Measurements from ENCODE around the gene SSR3.
"Not testable (repeated sequence)": the region's sequence is repeated elsewhere in the genome, so short reads cannot be mapped to it uniquely, and the experiment has no call there.

Gene SSR3

DNA sequence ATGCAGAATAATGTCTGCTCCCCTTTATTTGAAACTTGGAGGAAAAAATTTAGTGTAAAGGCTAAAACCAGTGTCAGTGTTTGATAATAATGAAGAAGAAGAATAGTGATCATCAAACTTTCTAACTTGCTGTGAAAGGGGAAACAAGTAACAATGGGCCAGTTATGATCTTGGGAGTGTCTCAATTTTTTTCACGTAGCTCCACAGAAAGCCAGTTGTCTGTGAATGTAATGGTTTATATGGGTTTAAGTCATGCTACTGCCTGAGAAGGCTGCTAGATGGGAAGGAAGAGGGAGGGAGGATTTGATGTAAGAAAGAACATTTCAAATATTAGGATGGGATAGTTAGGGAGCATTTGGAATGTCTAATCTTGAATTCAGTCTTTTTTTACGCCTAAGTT is 21.1 kb upstream of the SSR3 start:
- Histone ChIP-seq H3K79me2 (ENCODE audit: control insufficient read depth, insufficient read depth, low read length, unreplicated experiment) (no peaks in the 10 kb centered on the region), H2AFZ (ENCODE audit: low read length, unreplicated experiment) (no peak overlapping the region), H3K27me3 (ENCODE audit: insufficient read depth, low read length) (no peaks in the 10 kb centered on the region), H3K4me3 (ENCODE audit: low read depth, low read length) (no peak overlapping the region), H3K4me1 (ENCODE audit: control insufficient read depth, insufficient read depth, low read length, unreplicated experiment) (peaks cover 9% of the 10 kb centered on the region), H3K27ac (ENCODE audit: low read depth, low read length) (no peak overlapping the region), H3K36me3 (ENCODE audit: insufficient read depth, low read length) (no peaks in the 10 kb centered on the region)

GRCh38 chr3:156575641-156576040 is 20.7 kb upstream of the SSR3 start:
- H3K79me2 ChIP-seq (ENCODE audit: control insufficient read depth, insufficient read depth, low read length, unreplicated experiment), result no peaks in the 10 kb centered on the region
- peaks cover 9% of the 10 kb centered on the region for H3K4me1 ChIP-seq (ENCODE audit: control insufficient read depth, insufficient read depth, low read length, unreplicated experiment)
- H3K27me3 ChIP-seq (ENCODE audit: insufficient read depth, low read length), result no peaks in the 10 kb centered on the region
- no peak overlapping the region for H3K27ac ChIP-seq (ENCODE audit: low read depth, low read length)
- no peak overlapping the region for H2AFZ ChIP-seq (ENCODE audit: low read length, unreplicated experiment)
- no peaks in the 10 kb centered on the region for H3K36me3 ChIP-seq (ENCODE audit: insufficient read depth, low read length)
- no peak overlapping the region for H3K4me3 ChIP-seq (ENCODE audit: low read depth, low read length)

DNA sequence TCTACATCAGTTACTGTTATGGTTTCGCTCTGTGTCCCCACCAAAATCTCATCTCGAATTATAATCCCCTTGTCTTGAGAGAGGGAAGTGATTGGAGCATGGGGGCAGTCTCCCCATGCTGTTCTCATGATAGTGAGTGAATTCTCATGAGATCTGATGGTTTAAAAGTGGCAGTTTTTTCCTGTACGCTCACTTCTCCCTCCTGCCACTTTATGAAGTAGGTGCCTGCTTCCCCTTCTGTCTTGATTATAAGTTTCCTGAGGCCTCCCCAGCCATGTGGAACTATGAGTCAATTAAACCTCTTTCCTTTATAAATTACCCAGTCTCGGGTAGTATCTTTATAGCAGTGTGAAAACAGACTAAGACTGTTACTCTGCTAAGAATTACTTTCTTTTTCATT is 15.0 kb upstream of the SSR3 start:
- H3K36me3 ChIP-seq (ENCODE audit: insufficient read depth, low read length); H3K4me1 ChIP-seq (ENCODE audit: control insufficient read depth, insufficient read depth, low read length, unreplicated experiment); H3K27ac ChIP-seq (ENCODE audit: low read depth, low read length); H3K79me2 ChIP-seq (ENCODE audit: control insufficient read depth, insufficient read depth, low read length, unreplicated experiment); H3K27me3 ChIP-seq (ENCODE audit: insufficient read depth, low read length); H3K4me3 ChIP-seq (ENCODE audit: low read depth, low read length): not testable (repeated sequence)
- H2AFZ ChIP-seq (ENCODE audit: low read length, unreplicated experiment), result peak overlapping the region; percentile 34

- H3K4me3 ChIP-seq (ENCODE audit: low read depth, low read length); H3K36me3 ChIP-seq (ENCODE audit: insufficient read depth, low read length); H3K27me3 ChIP-seq (ENCODE audit: insufficient read depth, low read length); H3K4me1 ChIP-seq (ENCODE audit: control insufficient read depth, insufficient read depth, low read length, unreplicated experiment); H2AFZ ChIP-seq (ENCODE audit: low read length, unreplicated experiment); H3K79me2 ChIP-seq (ENCODE audit: control insufficient read depth, insufficient read depth, low read length, unreplicated experiment); H3K27ac ChIP-seq (ENCODE audit: low read depth, low read length): not testable (repeated sequence)
These were observed 14.1 kb upstream of the SSR3 start for GRCh38 chr3:156569016-156569415.

DNA sequence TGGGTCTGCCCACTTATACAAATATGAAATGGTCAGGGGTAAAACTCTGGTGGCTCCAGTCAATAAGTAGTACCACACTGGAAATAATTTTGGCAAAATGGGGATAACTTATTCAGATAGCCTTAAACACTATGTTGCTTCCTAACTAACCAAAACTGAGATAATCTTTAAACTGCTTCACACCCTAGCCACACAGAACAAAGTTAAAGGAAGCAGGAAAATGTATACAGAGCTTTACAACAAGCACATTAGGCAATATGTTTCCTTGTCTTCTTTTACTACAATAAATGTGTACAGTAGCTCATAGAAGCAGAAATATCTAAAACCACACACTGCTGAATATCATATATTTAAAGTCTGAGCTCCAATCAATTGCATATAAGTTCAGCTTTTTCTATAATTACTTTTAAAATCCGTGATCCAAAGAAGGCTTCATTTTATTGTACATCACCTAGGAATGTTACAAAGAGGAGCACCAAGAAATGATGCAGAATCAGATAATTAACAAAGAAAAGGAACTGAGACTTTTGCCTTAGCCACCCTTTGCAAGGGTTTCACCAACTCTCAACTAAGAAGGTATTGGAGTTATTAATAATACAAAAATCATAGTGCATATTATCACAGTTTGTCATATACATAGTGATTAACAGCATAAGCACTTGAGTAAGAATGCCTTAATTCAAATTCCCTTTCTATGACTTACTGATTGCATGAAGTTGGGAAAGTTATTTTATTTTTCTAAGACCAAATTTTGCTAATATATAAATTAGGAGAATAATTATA is 9.2 kb upstream of the SSR3 start:
- peak overlapping the region; percentile 22 for H2AFZ ChIP-seq (ENCODE audit: low read length, unreplicated experiment)
- no peaks in the 10 kb centered on the region for H3K36me3 ChIP-seq (ENCODE audit: insufficient read depth, low read length)
- H3K27ac ChIP-seq (ENCODE audit: low read depth, low read length), result no peak overlapping the region
- peaks cover 10% of the 10 kb centered on the region for H3K4me1 ChIP-seq (ENCODE audit: control insufficient read depth, insufficient read depth, low read length, unreplicated experiment)
- no peaks in the 10 kb centered on the region for H3K79me2 ChIP-seq (ENCODE audit: control insufficient read depth, insufficient read depth, low read length, unreplicated experiment)
- H3K4me3 ChIP-seq (ENCODE audit: low read depth, low read length), result no peak overlapping the region
- no peaks in the 10 kb centered on the region for H3K27me3 ChIP-seq (ENCODE audit: insufficient read depth, low read length)

DNA sequence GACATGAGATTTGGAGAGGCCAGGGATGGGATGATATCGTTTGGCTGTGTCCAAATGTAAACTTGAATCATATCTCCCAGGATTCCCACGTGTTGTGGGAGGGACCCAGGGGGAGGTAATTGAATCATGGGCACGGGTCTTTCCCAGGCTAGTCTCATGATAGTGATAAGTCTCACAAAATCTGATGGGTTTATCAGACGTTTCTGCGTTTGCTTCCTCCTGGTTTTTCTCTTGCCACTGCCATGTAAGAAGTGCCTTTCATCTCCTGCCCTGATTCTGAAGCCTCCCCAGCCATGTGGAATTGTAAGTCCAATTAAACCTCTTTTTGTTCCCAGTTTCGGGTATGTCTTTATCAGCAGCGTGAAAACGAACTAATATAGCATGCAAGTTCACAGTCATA is 7.6 kb upstream of the SSR3 start:
- not testable (repeated sequence) for H2AFZ ChIP-seq (ENCODE audit: low read length, unreplicated experiment); H3K4me3 ChIP-seq (ENCODE audit: low read depth, low read length); H3K27me3 ChIP-seq (ENCODE audit: insufficient read depth, low read length); H3K79me2 ChIP-seq (ENCODE audit: control insufficient read depth, insufficient read depth, low read length, unreplicated experiment); H3K27ac ChIP-seq (ENCODE audit: low read depth, low read length); H3K36me3 ChIP-seq (ENCODE audit: insufficient read depth, low read length)
- H3K4me1 ChIP-seq (ENCODE audit: control insufficient read depth, insufficient read depth, low read length, unreplicated experiment), result peaks cover 10% of the 10 kb centered on the region

GRCh38 chr3:156561533-156561932 is 6.6 kb upstream of the SSR3 start:
- peaks cover 10% of the 10 kb centered on the region for H3K4me1 ChIP-seq (ENCODE audit: control insufficient read depth, insufficient read depth, low read length, unreplicated experiment)
- H3K27ac ChIP-seq (ENCODE audit: low read depth, low read length), result no peak overlapping the region
- no peak overlapping the region for H3K4me3 ChIP-seq (ENCODE audit: low read depth, low read length)
- no peaks in the 10 kb centered on the region for H3K36me3 ChIP-seq (ENCODE audit: insufficient read depth, low read length)
- H3K79me2 ChIP-seq (ENCODE audit: control insufficient read depth, insufficient read depth, low read length, unreplicated experiment), result no peaks in the 10 kb centered on the region
- H2AFZ ChIP-seq (ENCODE audit: low read length, unreplicated experiment), result no peak overlapping the region
- H3K27me3 ChIP-seq (ENCODE audit: insufficient read depth, low read length), result no peaks in the 10 kb centered on the region

- Histone ChIP-seq H3K4me3 (ENCODE audit: low read depth, low read length) (no peak overlapping the region), H3K36me3 (ENCODE audit: insufficient read depth, low read length) (no peaks in the 10 kb centered on the region), H3K27me3 (ENCODE audit: insufficient read depth, low read length) (no peaks in the 10 kb centered on the region), H2AFZ (ENCODE audit: low read length, unreplicated experiment) (no peak overlapping the region), H3K27ac (ENCODE audit: low read depth, low read length) (no peak overlapping the region), H3K79me2 (ENCODE audit: control insufficient read depth, insufficient read depth, low read length, unreplicated experiment) (peaks cover 9% of the 10 kb centered on the region), H3K4me1 (ENCODE audit: control insufficient read depth, insufficient read depth, low read length, unreplicated experiment) (peaks cover 8% of the 10 kb centered on the region)
These were observed 4.4 kb upstream of the SSR3 start for GRCh38 chr3:156559321-156559720.

GRCh38 chr3:156558389-156558788 is 3.5 kb upstream of the SSR3 start:
- peaks cover 19% of the 10 kb centered on the region for H3K79me2 ChIP-seq (ENCODE audit: control insufficient read depth, insufficient read depth, low read length, unreplicated experiment)
- peak overlapping the region; percentile 58 for H2AFZ ChIP-seq (ENCODE audit: low read length, unreplicated experiment)
- H3K4me3 ChIP-seq (ENCODE audit: low read depth, low read length), result no peak overlapping the region
- H3K4me1 ChIP-seq (ENCODE audit: control insufficient read depth, insufficient read depth, low read length, unreplicated experiment), result no peaks in the 10 kb centered on the region
- H3K27me3 ChIP-seq (ENCODE audit: insufficient read depth, low read length), result no peaks in the 10 kb centered on the region
- no peak overlapping the region for H3K27ac ChIP-seq (ENCODE audit: low read depth, low read length)
- peaks cover 6% of the 10 kb centered on the region for H3K36me3 ChIP-seq (ENCODE audit: insufficient read depth, low read length)

- H3K4me1 ChIP-seq (ENCODE audit: control insufficient read depth, insufficient read depth, low read length, unreplicated experiment), result peaks cover 33% of the 10 kb centered on the region
- H3K27ac ChIP-seq (ENCODE audit: low read depth, low read length), result peak overlapping the region; percentile 88
- peaks cover 39% of the 10 kb centered on the region for H3K36me3 ChIP-seq (ENCODE audit: insufficient read depth, low read length)
- H3K79me2 ChIP-seq (ENCODE audit: control insufficient read depth, insufficient read depth, low read length, unreplicated experiment), result peaks cover 58% of the 10 kb centered on the region
- no peaks in the 10 kb centered on the region for H3K27me3 ChIP-seq (ENCODE audit: insufficient read depth, low read length)
- H2AFZ ChIP-seq (ENCODE audit: low read length, unreplicated experiment), result peak overlapping the region; percentile 78
- H3K4me3 ChIP-seq (ENCODE audit: low read depth, low read length), result peak overlapping the region; percentile 92
These were observed 439 bp downstream of the SSR3 start for GRCh38 chr3:156554515-156554841.

GRCh38 chr3:156553705-156554356 is 1.1 kb downstream of the SSR3 start:
- Histone ChIP-seq H3K27ac (ENCODE audit: low read depth, low read length) (peak overlapping the region; percentile 88), H3K4me3 (ENCODE audit: low read depth, low read length) (peak overlapping the region; percentile 92), H2AFZ (ENCODE audit: low read length, unreplicated experiment) (no peak overlapping the region), H3K27me3 (ENCODE audit: insufficient read depth, low read length) (no peaks in the 10 kb centered on the region), H3K79me2 (ENCODE audit: control insufficient read depth, insufficient read depth, low read length, unreplicated experiment) (peaks cover 64% of the 10 kb centered on the region), H3K4me1 (ENCODE audit: control insufficient read depth, insufficient read depth, low read length, unreplicated experiment) (peaks cover 40% of the 10 kb centered on the region), H3K36me3 (ENCODE audit: insufficient read depth, low read length) (peaks cover 45% of the 10 kb centered on the region)
